PFSK-1 (cell line): Measurements from ENCODE around the gene BARX1.

Source experiments
- FOXP2 ChIP-seq: optimal IDR thresholded peaks from 2 replicates; pipeline ENCODE3; 2011; ENCODE audit warnings: borderline replicate concordance, control low read depth, inconsistent platforms; ENCODE audit not compliant: insufficient read depth; ENCODE audit errors: extremely low read length, extremely low read depth
- POLR2AphosphoS5 ChIP-seq: IDR thresholded peaks from 2 replicates; pipeline ENCODE4 v1.6.1; 2012; ENCODE audit warnings: low read depth, mild to moderate bottlenecking, control low read depth, low read length, moderate library complexity
- SIN3A ChIP-seq: IDR thresholded peaks from 2 replicates; pipeline ENCODE4 v1.6.1; 2012; ENCODE audit warnings: mild to moderate bottlenecking, low read length, moderate library complexity, borderline replicate concordance; ENCODE audit not compliant: insufficient read depth
- TAF1 ChIP-seq: IDR thresholded peaks from 2 replicates; pipeline ENCODE4 v1.6.1; 2012; ENCODE audit warnings: low read length, control low read depth, borderline replicate concordance; ENCODE audit not compliant: insufficient read depth
- TF ChIP-seq, protein P1 (sequence below), 2 experiments: IDR thresholded peaks; 2 replicates each; pipeline versions ENCODE4 v1.6.1 to v1.8.0; 2011 to 2012; ENCODE audit warnings: low read depth in 2 of 2, low read length in 2 of 2, control low read depth in 1 of 2, inconsistent platforms in 1 of 2, mild to moderate bottlenecking in 1 of 2, moderate library complexity in 1 of 2; ENCODE audit not compliant: insufficient read depth in 1 of 2

BARX1 gene

DNA sequence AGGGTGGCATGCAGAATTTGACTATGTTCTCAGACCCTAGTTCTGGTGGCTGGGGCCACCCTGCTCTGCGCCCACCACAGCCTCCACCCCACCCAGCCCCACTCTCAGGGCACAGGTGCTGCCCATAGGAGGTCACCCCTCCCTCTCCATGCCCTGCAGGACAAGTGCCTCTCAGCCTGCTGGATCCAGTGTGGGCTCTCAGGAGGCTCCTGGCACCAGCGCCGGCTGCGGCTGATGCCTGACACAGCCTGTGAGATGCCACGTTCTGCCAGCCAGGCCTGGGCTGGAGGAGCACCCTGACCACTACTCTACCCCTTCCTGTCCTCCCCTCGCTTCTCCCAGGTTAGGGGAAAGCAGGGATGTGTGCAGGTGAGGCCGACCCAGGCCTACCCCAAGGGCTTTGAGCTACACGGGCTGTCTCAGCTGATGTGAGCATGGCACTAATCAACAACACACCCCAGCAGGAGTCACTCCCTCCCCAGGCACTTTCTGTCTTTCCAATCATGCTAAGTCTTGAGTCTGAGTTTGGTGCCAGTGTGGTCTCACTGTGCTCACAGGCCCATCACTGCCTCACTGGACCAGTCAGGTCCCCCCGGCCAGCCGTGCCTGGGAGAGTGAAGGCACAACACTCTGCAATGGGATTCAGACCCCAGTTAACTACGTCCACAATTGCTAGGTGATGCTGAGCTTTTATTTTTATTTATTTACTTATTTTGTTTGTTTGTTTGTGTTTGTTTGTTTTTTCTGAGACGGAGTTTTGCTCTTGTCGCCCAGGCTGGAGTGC, 12.1 kb upstream of the BARX1 start:
- TF ChIP-seq, protein P1, sequence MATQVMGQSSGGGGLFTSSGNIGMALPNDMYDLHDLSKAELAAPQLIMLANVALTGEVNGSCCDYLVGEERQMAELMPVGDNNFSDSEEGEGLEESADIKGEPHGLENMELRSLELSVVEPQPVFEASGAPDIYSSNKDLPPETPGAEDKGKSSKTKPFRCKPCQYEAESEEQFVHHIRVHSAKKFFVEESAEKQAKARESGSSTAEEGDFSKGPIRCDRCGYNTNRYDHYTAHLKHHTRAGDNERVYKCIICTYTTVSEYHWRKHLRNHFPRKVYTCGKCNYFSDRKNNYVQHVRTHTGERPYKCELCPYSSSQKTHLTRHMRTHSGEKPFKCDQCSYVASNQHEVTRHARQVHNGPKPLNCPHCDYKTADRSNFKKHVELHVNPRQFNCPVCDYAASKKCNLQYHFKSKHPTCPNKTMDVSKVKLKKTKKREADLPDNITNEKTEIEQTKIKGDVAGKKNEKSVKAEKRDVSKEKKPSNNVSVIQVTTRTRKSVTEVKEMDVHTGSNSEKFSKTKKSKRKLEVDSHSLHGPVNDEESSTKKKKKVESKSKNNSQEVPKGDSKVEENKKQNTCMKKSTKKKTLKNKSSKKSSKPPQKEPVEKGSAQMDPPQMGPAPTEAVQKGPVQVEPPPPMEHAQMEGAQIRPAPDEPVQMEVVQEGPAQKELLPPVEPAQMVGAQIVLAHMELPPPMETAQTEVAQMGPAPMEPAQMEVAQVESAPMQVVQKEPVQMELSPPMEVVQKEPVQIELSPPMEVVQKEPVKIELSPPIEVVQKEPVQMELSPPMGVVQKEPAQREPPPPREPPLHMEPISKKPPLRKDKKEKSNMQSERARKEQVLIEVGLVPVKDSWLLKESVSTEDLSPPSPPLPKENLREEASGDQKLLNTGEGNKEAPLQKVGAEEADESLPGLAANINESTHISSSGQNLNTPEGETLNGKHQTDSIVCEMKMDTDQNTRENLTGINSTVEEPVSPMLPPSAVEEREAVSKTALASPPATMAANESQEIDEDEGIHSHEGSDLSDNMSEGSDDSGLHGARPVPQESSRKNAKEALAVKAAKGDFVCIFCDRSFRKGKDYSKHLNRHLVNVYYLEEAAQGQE (IDR thresholded peaks at IDR 0.05; ENCODE audit: insufficient read depth in 1 of 2, low read depth in 2 of 2, low read length in 2 of 2): no peak
- TF ChIP-seq TAF1 (no peak), FOXP2 (no peak), SIN3A (no peak), POLR2AphosphoS5 (no peak)

DNA sequence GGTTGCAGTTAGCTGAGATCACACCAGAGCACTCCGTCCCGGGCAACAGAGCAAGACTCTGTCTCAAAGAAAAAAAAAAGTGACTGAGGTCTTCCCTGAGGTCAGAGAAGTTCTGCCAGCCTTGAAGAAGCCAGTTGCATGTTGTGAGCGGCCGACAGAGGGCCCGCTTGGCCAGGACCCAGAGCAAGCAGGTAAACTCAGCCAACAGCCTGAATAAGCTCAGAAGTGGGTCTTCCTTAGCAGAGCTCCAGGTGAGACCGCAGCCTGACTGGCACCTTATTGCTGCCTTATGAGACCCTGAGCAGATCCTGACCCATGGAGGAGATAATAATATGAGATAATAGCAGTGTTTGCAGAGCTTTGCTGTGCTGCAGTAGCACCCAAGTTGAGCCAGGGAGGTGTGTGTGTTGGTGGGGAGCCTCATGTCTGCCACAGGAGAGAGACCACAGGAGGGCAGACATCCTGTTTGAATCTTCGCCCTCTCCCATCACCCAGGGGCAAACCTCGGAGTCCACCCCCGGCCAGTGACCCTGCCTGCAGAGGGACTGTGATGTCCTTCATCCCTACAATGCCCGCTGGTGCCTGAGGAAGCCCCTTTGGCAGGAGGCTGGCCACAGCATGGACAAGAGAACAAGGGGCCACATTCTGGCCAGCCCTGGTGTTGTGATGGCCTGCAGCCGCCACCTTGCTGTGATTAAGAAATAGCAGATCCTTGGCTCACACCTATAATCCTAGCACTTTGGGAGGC, 10.8 kb upstream of the BARX1 start:
- no peak for TF ChIP-seq POLR2AphosphoS5
- no peak for TF ChIP-seq SIN3A
- no peak for TF ChIP-seq TAF1
- no peak for TF ChIP-seq FOXP2
- TF ChIP-seq, protein P1 (IDR thresholded peaks at IDR 0.05; ENCODE audit: insufficient read depth in 1 of 2, low read depth in 2 of 2, low read length in 2 of 2): no peak

DNA sequence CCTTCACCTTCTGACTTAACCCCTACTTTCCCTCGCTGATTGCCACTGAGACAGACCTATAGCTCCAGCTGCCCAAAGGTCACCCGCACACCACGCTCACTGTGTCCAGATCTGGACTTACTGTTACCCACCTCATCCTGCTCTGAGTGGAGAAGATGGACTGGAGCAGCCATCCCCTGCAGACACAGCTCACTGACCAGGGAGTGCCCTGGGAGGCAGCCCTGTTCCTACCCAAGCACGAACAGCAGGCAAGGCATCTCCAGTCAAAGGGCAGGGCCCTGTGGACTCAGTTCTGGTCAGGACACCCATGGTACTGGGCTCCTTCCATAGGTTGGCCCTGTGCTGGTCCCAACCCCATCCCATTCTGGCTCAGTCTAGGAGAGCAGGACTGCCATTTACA, 9.5 kb upstream of the BARX1 start:
- TF ChIP-seq FOXP2: no peak
- TF ChIP-seq POLR2AphosphoS5: no peak
- TF ChIP-seq, protein P1 (IDR thresholded peaks at IDR 0.05; ENCODE audit: insufficient read depth in 1 of 2, low read depth in 2 of 2, low read length in 2 of 2): no peak
- no peak for TF ChIP-seq SIN3A
- TF ChIP-seq TAF1: no peak

DNA sequence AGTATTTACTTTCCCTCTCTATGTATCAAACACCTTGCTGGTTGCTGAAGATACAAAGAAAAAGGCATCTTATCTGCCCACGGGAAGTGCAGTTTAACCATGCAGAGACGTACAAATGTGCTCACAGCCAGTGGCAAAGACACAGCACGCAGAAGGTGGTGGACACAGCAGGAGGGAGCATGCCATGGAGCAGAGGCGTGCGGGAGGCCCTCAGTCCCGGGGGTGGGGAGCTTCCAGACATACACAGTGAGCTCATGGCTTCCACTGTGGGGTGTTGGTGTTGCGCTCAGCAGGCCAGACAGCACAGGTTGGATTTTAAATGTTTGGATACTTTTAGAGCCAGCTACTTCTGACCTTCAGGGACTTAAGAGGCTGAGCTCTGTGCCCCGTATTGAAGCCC, 8.8 kb upstream of the BARX1 start:
- TF ChIP-seq TAF1 (no peak), SIN3A (no peak), FOXP2 (no peak), POLR2AphosphoS5 (no peak)

DNA sequence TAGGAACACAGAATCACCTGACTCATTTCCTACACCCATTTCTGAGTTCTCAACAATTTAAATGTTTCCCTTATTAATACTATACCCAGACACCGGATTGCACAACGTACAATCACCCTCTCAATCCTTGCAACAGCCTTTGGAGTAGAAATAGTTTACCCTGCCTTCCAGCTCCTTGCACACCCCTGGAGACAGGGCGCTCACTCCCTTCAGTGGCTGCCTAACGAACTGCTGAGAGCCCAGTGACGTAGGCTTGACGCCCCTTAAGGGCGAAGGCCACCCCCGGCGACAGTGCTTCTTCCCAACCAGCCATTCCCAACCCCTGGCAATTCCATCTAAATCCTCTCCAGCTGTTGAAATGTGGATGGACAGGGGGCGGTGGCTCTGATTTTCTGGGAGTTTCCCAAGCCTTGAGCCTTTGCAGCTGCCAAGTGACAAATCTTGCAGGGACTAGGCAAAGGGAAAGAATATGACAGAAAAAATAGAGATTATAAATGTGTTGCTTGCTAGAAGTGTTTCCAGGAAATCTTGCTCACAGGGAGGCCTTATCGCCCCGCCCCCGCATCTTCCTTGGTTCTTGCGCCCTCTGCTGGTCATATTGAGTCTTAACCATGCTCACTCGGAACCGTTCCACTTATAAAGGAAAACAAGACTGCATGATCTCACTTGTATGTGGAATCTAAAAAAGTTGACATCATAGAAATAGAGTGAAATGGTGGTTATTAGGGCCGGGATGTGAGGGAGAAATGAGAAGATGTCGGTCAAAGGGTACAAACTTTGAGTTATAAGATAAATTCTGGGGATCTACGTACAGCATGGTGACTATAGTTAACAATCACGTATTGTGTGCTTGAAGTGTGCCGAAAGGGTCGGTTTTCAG, 7.6 kb upstream of the BARX1 start:
- no peak for TF ChIP-seq POLR2AphosphoS5
- TF ChIP-seq TAF1: no peak
- TF ChIP-seq SIN3A: no peak
- no peak for TF ChIP-seq FOXP2
- TF ChIP-seq, protein P1 (IDR thresholded peaks at IDR 0.05; ENCODE audit: insufficient read depth in 1 of 2, low read depth in 2 of 2, low read length in 2 of 2): no peak
